K562 (cell line): Measurements from ENCODE around the gene WHAMM. TPM values are rescaled to one million over a fixed set of nuclear protein-coding genes. Genes with fewer than 3 reads are reported as not detected.

ENCODE experiments used
- E2F6 ChIP-seq, 2 experiments: IDR thresholded peaks; 2 replicates each; pipeline ENCODE4 v1.6.1; 2011; ENCODE audit warnings: borderline replicate concordance in 1 of 2, control low read depth in 1 of 2, low read depth in 1 of 2, low read length in 1 of 2, mild to moderate bottlenecking in 1 of 2, mixed read lengths in 1 of 2, moderate library complexity in 1 of 2; ENCODE audit not compliant: insufficient read depth in 1 of 2, insufficient read length in 1 of 2, poor library complexity in 1 of 2, severe bottlenecking in 1 of 2; ENCODE audit errors: extremely low read depth in 1 of 2
- ETV6 ChIP-seq, 3 experiments: fragments of 150-350 bp in 1 of 3; sonication (generic) in 1 of 3; formaldehyde crosslinking in 1 of 3; IDR thresholded peaks; 2 replicates each; pipeline versions ENCODE4 v1.6.1 to v1.8.0; 2014 to 2022; ENCODE audit warnings: borderline replicate concordance in 2 of 3, low read depth in 2 of 3, antibody characterized with exemption in 1 of 3, low read length in 1 of 3, mild to moderate bottlenecking in 1 of 3, missing genetic modification reagents in 1 of 3
- HDGF ChIP-seq: fragments of 450-650 bp; IDR thresholded peaks from 2 replicates; pipeline ENCODE4 v1.6.1; 2016
- ILK ChIP-seq: fragments of 450-650 bp; IDR thresholded peaks from 2 replicates; pipeline ENCODE4 v1.6.1; 2016; ENCODE audit warnings: missing genetic modification characterization, low read depth, mild to moderate bottlenecking, missing compliant biosample characterization, moderate library complexity, borderline replicate concordance
- MNT ChIP-seq, 2 experiments: fragments of 450-650 bp; conservative IDR thresholded peaks; 2 replicates each; pipeline ENCODE4 v1.6.1; 2017; ENCODE audit warnings: mild to moderate bottlenecking in 2 of 2, moderate library complexity in 2 of 2
- MTA2 ChIP-seq: fragments of 450-650 bp; IDR thresholded peaks from 2 replicates; pipeline ENCODE4 v1.6.1; 2016; ENCODE audit warnings: low read depth
- NFIX ChIP-seq: fragments of 250-450 bp; sonication (Bioruptor Pico); IDR thresholded peaks from 2 replicates; pipeline ENCODE4 v1.4.0; 2020; ENCODE audit warnings: low read depth, mild to moderate bottlenecking, moderate library complexity
- NR2C1 ChIP-seq, 2 experiments: fragments of 450-650 bp; IDR thresholded peaks; 2 replicates each; pipeline ENCODE4 v1.6.1; 2017; ENCODE audit warnings: mild to moderate bottlenecking in 2 of 2, antibody characterized with exemption in 1 of 2, inconsistent platforms in 1 of 2, missing compliant biosample characterization in 1 of 2, missing genetic modification characterization in 1 of 2
- NR2C2 ChIP-seq, 2 experiments: fragments of 200-800 bp in 1 of 2; sonication (Bioruptor generic) in 1 of 2; sonication (generic) in 1 of 2; formaldehyde crosslinking in 1 of 2; IDR thresholded peaks; 2 replicates each; pipeline versions ENCODE4 v1.6.1 to v1.8.0; 2016 to 2022; ENCODE audit warnings: mild to moderate bottlenecking in 1 of 2, missing compliant biosample characterization in 1 of 2, missing genetic modification characterization in 1 of 2, missing genetic modification reagents in 1 of 2
- POLR2B ChIP-seq: fragments of 450-650 bp; IDR thresholded peaks from 2 replicates; pipeline ENCODE4 v1.6.1; 2018; ENCODE audit warnings: low read depth; ENCODE audit not compliant: partially characterized antibody
- SAP30 ChIP-seq: fragments of 200-600 bp; sonication (generic); IDR thresholded peaks from 2 replicates; pipeline ENCODE4 v1.6.1; 2012; ENCODE audit warnings: borderline replicate concordance, low read depth, mild to moderate bottlenecking, moderate library complexity, low read length, control low read depth, inconsistent platforms; ENCODE audit not compliant: insufficient read depth, poor library complexity, severe bottlenecking
- SETDB1 ChIP-seq: IDR thresholded peaks from one replicate; pipeline ENCODE4 v1.6.1; 2012; ENCODE audit warnings: low read length, control low read depth, inconsistent platforms
- SIX5 ChIP-seq, 2 experiments: IDR thresholded peaks; 2 replicates each; pipeline ENCODE4 v1.6.1; 2011; ENCODE audit warnings: low read length in 2 of 2, borderline replicate concordance in 1 of 2, low read depth in 1 of 2, mild to moderate bottlenecking in 1 of 2, moderate library complexity in 1 of 2; ENCODE audit not compliant: insufficient read depth in 1 of 2
- SMAD4 ChIP-seq: fragments of 250-450 bp; sonication (Bioruptor Pico); conservative IDR thresholded peaks from 2 replicates; pipeline ENCODE4 v1.8.0; 2021; ENCODE audit warnings: inconsistent platforms, mild to moderate bottlenecking, moderate library complexity
- SREBF2 ChIP-seq: sonication (generic); formaldehyde crosslinking; IDR thresholded peaks from 2 replicates; pipeline ENCODE4 v1.4.0; 2020; ENCODE audit warnings: mild to moderate bottlenecking, missing genetic modification reagents
- TFE3 ChIP-seq: fragments of 450-650 bp; formaldehyde crosslinking; IDR thresholded peaks from 2 replicates; pipeline ENCODE4 v1.4.0; 2020; ENCODE audit warnings: mild to moderate bottlenecking, mixed read lengths
- USF1 ChIP-seq: sonication (generic); formaldehyde crosslinking; IDR thresholded peaks from 2 replicates; pipeline ENCODE4 v1.9.0; 2022; ENCODE audit warnings: mild to moderate bottlenecking, missing genetic modification reagents
- ZFP1 ChIP-seq: fragments of 450-650 bp; formaldehyde crosslinking; IDR thresholded peaks from 2 replicates; pipeline ENCODE4 v1.4.0; 2020; ENCODE audit warnings: mild to moderate bottlenecking, mixed read lengths
- ZNF212 ChIP-seq: fragments of 450-650 bp; formaldehyde crosslinking; IDR thresholded peaks from 2 replicates; pipeline ENCODE4 v1.4.0; 2020; ENCODE audit warnings: mild to moderate bottlenecking
- polyA plus RNA-seq, 8 experiments: library from polyadenylated mRNA; depleted of rRNA in 4 of 8; stranded (reverse) in 5 of 8; unstranded in 3 of 8; fragments of >200 nt; fragmentation: Nextera tagmentation in 2 of 8; fragmentation: Illumina TruSeq in 1 of 8; extraction: Ambion mirVana in 2 of 8; extraction: Trizol in 1 of 8; gene quantifications; 2 replicates each; pipeline versions ENCODE4 v1.2.1 to v1.2.3, GENCODE V29; 2011 to 2014; ENCODE audit warnings: inconsistent platforms in 1 of 8, missing spikeins in 1 of 8
- total RNA-seq, 7 experiments: library from RNA; depleted of rRNA in 6 of 7; stranded (reverse); fragments of >200 nt in 6 of 7; fragmentation: Illumina TruSeq in 2 of 7; extraction: Trizol in 2 of 7; gene quantifications; 2 replicates each; pipeline versions ENCODE4 v1.2.1 to v1.2.3, GENCODE V29; 2011 to 2021; ENCODE audit warnings: low replicate concordance in 1 of 7

WHAMM gene
- total and polyA plus RNA-seq, 9 of the 15 experiments (the other 6 are each of a cell fraction or from before 2014, with no cell fraction given) = 2.0 to 4.8 (median 3.6) TPM

GRCh38 chr15:82855286-82856100 is 46.1 kb downstream of the WHAMM start (continued):
- TF ChIP-seq POLR2B (no peak), MTA2 (no peak), TFE3 (peak; percentile 69), NFIX (CRISPR knock-in tag) (no peak), SAP30 (no peak), SETDB1 (no peak), USF1 (CRISPR knock-in tag) (peak; percentile 63), ETV6 (IDR thresholded peaks at IDR 0.05; ENCODE audit: borderline replicate concordance in 1 of 2, low read depth in 2 of 2, low read length in 1 of 2) (no peak), ETV6 (CRISPR knock-in tag; IDR thresholded peaks at IDR 0.05; ENCODE audit: borderline replicate concordance) (no peak), NR2C1 (IDR thresholded peaks at IDR 0.05) (no peak), NR2C1 (tag; IDR thresholded peaks at IDR 0.05) (no peak), HDGF (no peak), SMAD4 (CRISPR knock-in tag) (0 out of 2 replicates have a peak, but pooled peaks have one; percentile 12), ILK (tag) (no peak), ZFP1 (CRISPR knock-in tag) (no peak), MNT (conservative IDR thresholded peaks at IDR 0.05) (0 out of 4 replicates have a peak, but pooled peaks of 1 of the 2 experiments have one; percentile 32), NR2C2 (CRISPR knock-in tag; IDR thresholded peaks at IDR 0.05) (no peak), NR2C2 (tag; IDR thresholded peaks at IDR 0.05) (peak; percentile 36; the same call in 1 of the 2 replicates), SIX5 (IDR thresholded peaks at IDR 0.05; ENCODE audit: borderline replicate concordance in 1 of 2, insufficient read depth in 1 of 2, low read depth in 1 of 2, low read length in 2 of 2) (no peak), E2F6 (IDR thresholded peaks at IDR 0.05; ENCODE audit: borderline replicate concordance in 1 of 2, extremely low read depth in 1 of 2, insufficient read depth in 1 of 2, insufficient read length in 1 of 2, low read depth in 1 of 2, low read length in 1 of 2, poor library complexity in 1 of 2, severe bottlenecking in 1 of 2) (peak; percentile 20 to 59), ZNF212 (CRISPR knock-in tag) (no peak), SREBF2 (CRISPR knock-in tag) (no peak)
